NCI-H2196 (cell line): Measurements from ENCODE around the gene NSMCE4A.
"Not testable (repeated sequence)": the region's sequence is repeated elsewhere in the genome, so short reads cannot be mapped to it uniquely, and the experiment has no call there.

Source experiments
- DNase-seq: peaks from one replicate; lab custom pipeline; 2025; ENCODE audit not compliant: unreplicated experiment; lab: John Stamatoyannopoulos, UW

NSMCE4A gene, protein sequence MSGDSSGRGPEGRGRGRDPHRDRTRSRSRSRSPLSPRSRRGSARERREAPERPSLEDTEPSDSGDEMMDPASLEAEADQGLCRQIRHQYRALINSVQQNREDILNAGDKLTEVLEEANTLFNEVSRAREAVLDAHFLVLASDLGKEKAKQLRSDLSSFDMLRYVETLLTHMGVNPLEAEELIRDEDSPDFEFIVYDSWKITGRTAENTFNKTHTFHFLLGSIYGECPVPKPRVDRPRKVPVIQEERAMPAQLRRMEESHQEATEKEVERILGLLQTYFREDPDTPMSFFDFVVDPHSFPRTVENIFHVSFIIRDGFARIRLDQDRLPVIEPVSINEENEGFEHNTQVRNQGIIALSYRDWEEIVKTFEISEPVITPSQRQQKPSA

DNA sequence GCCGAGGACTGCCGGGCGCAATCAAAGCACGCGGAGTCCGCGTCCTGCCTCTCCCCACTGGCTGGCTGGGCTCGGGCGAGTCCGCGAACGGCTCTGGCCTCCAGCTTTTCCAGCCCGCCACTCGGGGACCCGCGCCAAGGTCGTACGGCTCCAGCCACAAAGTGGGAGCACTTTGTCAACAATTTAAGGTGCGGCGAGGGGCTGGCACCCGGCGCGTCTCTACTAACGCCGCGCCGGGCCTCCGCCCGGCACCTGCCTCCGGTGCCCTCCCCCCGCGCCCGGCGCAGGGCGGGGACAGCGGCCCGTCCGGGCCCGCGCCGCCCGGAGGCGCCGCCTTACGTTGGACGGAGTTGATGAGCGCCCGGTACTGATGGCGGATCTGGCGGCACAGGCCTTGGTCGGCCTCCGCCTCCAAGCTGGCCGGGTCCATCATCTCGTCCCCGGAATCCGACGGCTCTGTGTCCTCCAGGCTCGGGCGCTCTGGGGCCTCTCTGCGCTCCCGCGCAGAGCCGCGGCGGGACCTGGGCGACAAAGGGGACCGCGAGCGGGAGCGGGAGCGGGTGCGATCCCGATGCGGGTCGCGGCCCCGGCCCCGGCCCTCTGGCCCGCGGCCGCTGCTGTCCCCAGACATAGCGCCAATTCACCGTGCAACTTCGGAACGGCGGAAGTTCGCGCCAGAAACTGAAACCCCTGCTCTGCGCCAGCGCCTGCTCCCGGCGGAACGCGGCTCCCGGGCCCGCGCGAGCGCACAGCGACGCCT is at the start of gene NSMCE4A:
NSMCE4A (minus strand) TSS at position 683 of the 760 bp plus-strand sequence; CDS start at position 631, 52 bp downstream.
- peak; percentile 55 for DNase-seq

DNA sequence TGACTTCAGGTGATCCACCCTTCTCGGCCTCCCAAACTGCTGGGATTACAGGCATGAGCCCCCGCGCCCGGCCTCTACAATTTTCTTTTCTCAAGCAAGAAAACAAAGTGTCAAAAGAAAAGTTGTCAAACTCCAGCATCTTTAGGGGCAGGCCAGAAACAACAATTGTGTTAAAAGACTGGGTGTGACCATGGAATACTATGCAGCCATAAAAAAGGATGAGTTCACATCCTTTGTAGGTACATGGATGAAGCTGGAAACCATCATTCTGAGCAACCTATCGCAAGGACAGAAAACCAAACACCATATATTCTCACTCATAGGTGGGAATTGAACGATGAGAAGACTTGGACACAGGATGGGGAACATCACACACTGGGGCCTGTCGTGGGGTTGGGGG is 48.2 kb upstream of the NSMCE4A start:
- not testable (repeated sequence) for DNase-seq

DNA sequence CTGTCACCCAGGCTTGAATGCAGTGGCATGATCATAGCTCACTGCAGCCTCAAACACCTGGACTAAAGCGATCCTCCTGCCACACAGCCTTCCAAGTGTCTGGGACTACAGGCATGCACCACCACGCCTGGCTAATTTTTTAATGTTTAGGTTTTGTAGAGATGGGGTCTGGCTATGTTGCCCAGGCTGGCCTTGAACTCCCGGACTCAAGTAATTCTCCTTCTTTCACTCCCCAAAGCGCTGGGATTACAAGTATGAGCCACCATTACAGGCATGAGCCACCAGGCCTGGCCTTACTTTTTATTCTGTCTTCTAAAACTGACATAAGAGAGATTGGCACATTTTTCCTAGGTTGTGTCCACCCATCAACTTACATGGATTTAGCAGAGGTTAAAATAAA is 47.3 kb upstream of the NSMCE4A start:
- no peak for DNase-seq

DNA sequence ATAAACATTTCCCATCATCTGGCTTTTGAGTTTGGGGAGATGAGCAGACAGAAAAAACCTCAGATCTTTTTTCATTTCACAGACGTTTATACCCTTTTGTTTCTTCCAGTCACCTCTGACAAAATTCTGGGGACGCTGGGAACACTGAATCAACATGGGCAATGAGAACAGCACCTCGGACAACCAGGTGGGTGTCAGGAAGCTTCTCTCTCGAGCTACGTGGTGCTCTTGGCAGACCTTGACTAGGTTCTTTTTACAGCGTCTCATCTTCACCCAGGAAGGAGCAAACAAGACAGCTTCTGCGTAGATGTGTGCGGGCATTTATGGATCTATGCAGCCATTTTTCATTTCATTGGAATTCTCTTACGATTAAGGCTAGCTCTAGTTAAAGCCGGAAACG is 46.8 kb upstream of the NSMCE4A start:
- no peak for DNase-seq

DNA sequence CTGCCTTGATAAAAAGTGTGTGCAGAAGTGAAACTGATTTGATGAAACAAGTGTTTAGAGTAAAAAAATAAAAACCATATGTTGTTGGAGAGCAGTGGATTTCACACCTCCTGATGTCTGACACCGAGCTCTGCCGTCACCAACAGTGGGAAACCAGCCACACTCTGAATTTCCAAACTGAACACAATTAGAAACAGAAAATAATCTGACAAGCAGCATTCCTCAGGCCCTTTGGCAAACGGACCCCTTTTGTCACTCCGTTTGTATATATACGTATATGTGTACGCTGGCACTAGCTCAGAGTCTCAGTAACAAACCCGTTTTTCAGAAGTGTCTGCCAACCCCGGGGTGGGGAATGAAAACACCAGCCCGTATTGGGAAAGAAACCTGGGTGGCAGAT is 46.4 kb upstream of the NSMCE4A start:
- no peak for DNase-seq

DNA sequence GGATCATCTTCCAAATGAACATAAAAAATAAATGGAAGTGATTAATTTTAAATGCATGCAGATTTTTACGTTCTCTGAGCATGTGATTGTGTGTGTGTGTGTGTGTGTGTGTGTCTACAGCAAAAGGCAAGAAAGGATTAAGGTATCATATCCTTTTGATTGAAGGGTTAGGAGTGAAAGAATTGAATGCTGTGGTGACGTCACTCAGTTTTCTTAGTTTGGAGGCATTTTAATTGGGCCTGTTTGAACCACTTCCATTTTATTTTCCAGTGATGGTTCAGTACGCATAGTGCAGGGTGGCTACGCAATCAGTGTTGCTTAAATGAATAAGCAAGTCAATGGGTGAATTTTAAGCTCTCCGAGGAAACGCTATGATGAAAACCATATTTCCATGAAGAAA is 45.2 kb upstream of the NSMCE4A start:
- no peak for DNase-seq

DNA sequence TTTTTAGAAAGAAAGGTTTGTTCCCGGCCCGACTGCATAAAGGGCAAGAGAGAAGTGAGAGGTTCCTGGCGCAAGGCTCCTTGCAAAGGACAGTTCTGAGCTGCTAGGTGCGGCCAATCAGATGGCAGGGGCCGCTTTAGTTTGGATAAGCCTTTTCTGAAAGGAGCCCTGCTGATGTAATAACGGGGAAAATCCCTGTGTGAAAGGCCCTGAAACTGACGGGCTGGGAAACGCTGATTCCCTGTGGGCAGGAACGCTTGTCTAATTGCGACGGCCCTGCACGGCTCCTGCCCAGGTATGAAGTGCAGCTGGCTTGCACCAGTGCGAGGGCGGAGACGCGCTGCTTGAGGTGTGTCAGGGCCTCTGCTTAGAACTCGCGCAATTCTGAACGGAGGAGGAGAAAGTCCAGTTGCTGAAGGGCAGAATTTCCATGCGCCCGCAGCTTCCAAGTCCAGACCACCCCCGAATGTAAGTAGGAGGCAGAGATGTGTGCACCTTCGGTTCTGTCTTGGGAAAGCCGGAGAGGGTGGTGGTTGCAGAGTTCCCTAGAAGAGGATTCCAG is 44.5 kb upstream of the NSMCE4A start:
- DNase-seq = no peak

DNA sequence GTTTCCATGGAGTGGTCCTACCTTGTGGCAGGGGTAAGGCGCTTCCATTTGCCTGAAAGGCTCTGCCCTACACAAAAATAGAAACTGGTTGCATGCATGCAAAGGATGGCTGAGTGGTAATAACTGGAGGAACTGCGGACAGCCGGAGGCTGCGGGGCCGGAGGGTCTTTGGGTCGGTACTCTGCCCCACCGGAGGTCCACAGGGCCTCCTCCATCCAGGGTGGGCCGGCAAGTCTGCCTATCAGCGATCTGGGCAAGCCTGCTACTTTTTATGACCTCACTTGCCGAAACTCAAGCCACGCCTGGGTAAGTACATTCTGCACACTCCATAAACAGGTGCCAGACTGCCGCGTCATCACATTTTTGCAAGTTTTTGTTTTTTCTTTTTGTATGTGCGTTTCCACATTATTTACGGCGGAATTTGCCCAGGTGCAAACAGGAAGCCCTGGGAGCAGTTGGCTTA is 44.0 kb upstream of the NSMCE4A start:
- no peak for DNase-seq

DNA sequence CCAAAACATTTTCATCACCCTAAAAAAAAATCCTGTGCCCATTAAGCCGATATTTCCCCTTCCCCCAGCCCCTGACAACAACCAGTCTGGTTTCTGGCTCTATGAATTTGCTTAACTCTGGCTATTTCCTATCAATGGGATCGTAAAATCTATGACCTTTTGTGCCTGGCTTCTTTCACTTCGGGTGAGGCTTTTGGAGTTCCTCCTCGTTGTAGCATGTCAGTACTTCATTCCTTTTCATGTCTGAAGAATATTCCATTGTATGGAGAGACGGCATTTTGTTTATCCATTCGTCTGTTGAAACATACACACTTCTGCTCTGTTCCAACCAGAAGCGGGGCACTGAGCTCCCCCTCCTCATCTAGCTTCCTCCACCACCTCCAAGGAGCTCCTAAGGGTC is 43.5 kb upstream of the NSMCE4A start:
- no peak for DNase-seq

DNA sequence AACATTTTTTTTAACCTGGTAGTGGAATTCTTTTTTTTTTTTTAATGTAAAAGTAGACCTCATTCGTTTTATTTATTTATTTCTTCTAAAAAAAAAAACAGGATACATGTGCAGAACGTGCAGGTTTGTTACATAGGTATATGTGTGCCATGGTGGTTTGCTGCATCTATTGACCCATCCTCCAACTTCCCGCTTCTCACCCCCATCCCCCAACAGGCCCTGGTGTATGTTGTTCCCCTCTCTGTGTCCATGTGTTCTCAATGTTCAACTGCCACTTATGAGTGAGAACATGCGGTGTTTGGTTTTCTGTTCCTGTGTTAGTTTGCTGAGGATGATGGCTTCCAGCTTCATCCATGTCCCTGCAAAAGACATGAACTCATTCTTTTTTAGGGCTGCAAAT is 42.9 kb upstream of the NSMCE4A start:
- DNase-seq = not testable (repeated sequence)

DNA sequence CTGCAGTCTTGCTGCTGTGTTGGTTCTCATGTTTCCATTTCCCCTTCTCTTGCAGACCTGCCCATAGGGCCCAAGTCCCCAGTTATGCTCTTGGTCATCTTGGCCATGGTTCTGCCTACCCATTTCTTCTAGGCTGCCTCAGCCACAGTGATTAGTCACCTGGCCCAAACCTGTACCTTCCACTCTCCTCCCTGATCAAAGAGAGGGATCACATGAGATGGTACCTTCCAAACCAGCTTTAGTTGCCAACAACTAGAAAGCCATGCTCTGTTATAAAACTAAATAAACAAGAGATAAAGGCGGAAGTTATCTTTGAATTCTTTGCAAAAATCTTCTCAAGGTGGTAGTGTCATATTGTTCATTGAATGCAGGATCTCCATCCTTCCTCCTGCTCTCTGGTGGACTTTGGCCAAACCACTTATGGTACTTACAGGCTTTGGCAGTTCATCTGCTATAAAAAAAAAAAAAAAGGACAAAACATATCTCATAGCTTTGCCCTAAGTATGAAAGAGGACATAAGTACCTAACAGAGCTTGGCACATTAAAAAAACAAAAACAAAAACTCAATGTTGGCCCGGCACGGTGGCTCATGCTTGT is 39.7 kb upstream of the NSMCE4A start:
- DNase-seq = peak; percentile 22

DNA sequence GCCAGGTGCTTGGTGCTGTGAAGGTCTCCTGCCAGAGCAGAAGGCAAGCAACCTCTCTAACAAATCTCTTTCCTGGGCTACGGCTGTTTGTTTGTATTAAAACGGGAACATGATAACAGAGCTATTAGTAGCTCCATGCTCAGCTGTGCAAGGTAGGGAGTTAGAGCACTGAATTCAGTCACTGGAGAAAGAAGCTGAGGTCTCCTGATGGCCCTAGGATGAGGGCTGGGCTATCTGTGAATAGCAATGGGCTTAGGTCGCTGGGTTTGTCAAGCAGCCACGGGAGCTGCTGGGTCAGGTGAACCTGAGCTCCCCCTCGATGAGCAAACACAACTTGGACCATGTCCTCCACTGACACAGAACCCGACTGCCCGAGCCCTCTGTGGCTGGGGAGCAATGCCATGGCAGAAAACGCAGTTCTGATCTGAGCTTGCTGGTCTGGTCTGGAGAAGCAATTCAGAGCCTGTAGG is 38.3 kb upstream of the NSMCE4A start:
- DNase-seq = no peak

DNA sequence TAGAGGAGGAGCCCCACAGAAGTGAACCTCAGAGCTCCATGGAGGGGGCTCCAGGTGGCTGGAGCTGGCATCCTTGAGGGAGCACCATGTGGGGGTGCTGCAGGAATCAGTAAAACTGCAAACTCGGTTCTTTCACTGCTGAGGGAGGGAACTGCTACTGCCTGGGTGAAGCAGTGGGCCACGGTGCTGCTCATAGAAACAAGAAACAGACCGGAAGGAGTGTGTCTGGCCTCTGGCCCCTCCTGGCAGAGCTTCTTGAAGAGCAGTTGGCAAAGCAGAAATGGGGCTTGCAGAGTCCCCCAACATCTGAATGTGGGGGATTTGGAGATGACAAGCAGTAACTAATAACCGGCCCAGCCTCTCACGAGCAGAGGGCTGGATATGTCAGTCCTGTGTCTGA is 37.7 kb upstream of the NSMCE4A start:
- DNase-seq = no peak

DNA sequence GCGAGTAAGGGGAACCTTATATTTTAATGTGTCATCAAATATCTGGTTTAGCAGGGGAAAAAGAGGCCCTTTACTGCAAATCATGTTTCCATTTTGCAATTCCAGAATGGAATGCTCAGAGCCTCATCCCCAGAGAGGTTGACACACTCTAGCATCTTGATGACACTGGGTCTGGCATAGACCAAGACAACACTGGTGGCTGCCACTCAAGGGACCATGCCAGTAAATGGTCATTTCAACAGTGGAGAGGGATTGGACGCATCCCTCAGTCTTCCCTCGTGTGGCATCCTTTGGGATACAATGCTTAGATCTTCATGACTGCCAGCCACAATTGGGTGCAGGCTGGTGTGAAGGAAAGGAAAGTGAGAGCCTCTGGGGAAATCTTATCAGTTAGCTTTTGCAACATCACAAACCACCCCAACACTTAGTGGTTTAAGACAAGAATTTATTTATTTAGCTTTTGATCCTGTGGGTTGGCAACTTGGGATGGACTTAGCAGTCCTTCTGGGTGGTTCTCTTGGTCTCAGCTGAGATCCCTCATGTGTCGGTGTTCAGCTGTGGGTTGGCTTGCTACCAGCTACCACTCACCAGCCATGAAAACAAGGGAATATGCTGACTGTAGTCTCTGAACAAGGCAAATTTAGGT is 35.5 kb upstream of the NSMCE4A start:
- no peak for DNase-seq

DNA sequence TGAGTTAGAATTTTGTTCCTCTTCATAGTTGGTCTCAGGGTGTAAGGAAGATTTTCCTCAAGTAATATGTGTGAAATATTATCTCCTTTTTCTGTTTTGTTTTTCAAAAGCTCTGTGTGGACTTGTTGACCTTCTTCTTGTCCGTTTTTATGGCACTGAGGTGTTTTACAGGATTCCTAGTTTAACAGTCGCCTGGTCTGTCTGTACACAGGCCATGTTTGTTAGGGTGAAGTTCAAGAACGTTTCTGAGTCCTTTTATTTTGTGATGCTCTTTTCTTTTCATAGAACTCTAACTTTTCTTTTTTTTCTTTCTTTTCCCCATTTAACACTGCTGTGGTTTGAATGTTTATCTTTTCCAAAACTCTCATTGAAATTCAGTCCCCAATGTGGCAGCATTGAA is 32.4 kb upstream of the NSMCE4A start:
- no peak for DNase-seq

DNA sequence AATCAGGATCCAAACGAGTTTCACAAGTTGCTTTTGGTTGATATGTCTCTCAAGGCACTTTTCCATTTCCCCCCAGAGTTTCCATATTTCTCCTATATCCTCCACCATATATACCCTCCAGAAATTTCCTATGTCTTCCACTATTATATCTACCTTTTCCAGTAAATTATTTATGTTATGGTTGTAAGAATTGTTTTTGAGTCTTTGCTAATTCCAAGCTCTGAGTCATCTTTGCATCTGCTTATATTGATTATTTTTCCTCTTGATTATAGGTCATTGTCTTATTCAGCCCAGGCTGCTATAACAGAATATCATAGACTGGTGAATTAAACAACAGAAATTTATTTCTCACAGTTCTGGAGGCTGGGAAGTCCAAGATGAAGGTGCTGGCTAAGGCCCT is 26.7 kb upstream of the NSMCE4A start:
- no peak for DNase-seq

DNA sequence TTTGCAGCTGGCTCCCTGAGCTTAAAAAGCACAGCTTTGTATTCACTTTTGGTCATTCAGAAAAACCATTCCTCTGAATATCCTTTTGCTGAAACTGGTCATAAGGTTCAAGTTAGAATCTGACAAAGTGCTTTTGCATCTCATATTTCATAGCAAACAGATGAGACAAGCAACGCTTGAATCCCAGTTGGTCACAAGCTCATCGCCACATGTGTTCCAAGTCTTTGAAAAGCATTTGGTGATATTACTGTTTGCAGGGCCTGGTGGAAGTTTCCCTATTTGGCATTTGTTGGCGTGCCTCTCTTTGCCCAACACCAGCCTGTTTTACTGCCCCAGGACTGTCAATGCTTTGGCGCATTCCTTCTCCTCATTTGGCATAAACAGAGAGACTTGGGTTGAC is 24.3 kb upstream of the NSMCE4A start:
- no peak for DNase-seq

DNA sequence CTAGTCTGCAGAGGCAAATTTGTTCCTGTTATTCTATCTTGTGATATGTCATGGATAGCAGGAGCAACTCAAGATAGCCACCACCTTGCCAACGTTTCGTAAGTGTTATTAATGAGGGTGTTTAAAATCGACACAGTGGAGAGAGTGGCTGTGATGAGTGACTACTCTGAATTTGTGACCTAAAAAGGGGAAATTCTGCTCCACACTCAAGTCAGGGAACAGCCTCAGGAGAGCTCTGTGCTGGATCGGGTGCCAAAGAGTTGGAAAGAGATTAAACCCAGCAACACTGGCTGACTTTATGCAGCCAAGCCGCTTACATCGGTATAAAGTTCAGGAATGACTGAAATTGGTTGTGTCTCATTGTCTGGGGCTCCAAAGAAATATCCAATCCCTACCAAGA is 23.4 kb upstream of the NSMCE4A start:
- no peak for DNase-seq

DNA sequence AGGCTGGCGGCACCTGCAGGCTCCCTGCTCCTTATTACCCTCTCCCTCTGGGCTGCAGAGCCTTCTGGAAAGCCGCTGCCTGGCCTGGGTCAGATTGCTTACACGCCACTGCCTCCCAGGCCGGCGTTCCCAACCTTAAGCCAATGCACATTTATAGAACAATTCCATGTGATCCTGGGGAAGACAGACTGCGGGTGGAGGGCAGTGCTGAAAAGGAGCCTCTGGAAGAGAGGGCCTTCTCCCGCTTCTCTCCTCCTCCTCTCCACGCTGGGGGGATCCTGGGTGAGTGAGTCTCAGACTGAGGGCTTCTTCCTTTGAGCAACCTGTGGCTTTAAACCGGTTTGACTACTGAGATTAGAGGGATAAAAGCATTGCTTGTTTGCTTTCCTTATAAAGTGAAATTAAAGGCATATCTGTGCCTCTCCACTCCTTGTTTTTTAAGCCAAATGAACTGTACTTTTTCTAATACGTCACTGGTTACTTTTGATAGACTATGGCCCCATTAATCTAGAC is 19.5 kb upstream of the NSMCE4A start:
- peak; percentile 3 for DNase-seq

DNA sequence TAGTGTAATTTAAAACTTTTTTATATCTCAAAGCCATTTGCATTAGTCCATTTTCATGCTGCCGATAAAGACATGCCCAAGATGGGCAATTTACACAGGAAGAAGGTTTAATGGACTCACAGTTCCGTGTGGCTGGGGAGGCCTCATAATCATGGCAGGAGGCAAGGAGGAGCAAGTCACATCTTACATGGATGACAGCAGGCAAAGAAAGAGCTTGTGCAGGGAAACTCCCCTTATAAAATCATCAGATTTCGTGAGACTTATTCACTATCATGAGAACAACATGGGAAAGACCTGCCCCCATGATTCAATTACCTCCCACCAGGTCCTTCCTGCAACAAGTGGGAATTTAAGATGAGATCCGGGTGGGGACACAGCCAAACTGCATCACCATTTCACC is 16.7 kb upstream of the NSMCE4A start:
- not testable (repeated sequence) for DNase-seq
